K562 (cell line): ENCODE results near the gene SCLY. TPM values are rescaled to one million over a fixed set of nuclear protein-coding genes. Genes with fewer than 3 reads are reported as not detected.

Experiments used
- BHLHE40 ChIP-seq: IDR thresholded peaks from 2 replicates; pipeline ENCODE4 v1.6.1; 2011; ENCODE audit warnings: low read length, improper control_type of control experiment
- CTCF ChIP-seq, 3 experiments: IDR thresholded peaks in 2 of 3; conservative IDR thresholded peaks in 1 of 3; 2 replicates each; pipeline ENCODE4 v1.5.1; 2011 to 2012; ENCODE audit warnings: low read length in 3 of 3, mild to moderate bottlenecking in 3 of 3, control low read depth in 2 of 3, improper control_type of control experiment in 1 of 3, inconsistent platforms in 1 of 3, low read depth in 1 of 3, mixed read lengths in 1 of 3, moderate library complexity in 1 of 3; ENCODE audit not compliant: insufficient read depth in 2 of 3
- E2F3 ChIP-seq: fragments of 250-450 bp; sonication (Bioruptor Pico); IDR thresholded peaks from 2 replicates; pipeline ENCODE4 v1.4.0; 2020; ENCODE audit warnings: mild to moderate bottlenecking
- MBD1 ChIP-seq: fragments of 250-450 bp; sonication (Bioruptor Pico); IDR thresholded peaks from 2 replicates; pipeline ENCODE4 v1.8.0; 2022; ENCODE audit warnings: inconsistent platforms
- RBM22 ChIP-seq: fragments of 200-400 bp; formaldehyde crosslinking; IDR thresholded peaks from 2 replicates; pipeline ENCODE4 v1.6.1; 2018; ENCODE audit warnings: low read length, low read depth; ENCODE audit not compliant: poor library complexity, severe bottlenecking
- RUNX1 ChIP-seq: sonication (generic); IDR thresholded peaks from 2 replicates; pipeline ENCODE4 v1.6.1; 2016; ENCODE audit warnings: antibody characterized with exemption, low read depth
- SMARCC2 ChIP-seq: fragments of 450-650 bp; IDR thresholded peaks from 2 replicates; pipeline ENCODE4 v1.6.1; 2017; ENCODE audit warnings: antibody characterized with exemption, moderate library complexity, mild to moderate bottlenecking, low read depth
- SREBF1 ChIP-seq: fragments of 150-350 bp; IDR thresholded peaks from 2 replicates; pipeline ENCODE4 v1.6.1; 2014; ENCODE audit warnings: antibody characterized with exemption, low read depth, low read length, borderline replicate concordance
- TAF9B ChIP-seq: fragments of 450-650 bp; IDR thresholded peaks from 2 replicates; pipeline ENCODE4 v1.6.1; 2018; ENCODE audit warnings: mild to moderate bottlenecking; ENCODE audit not compliant: partially characterized antibody
- TBP ChIP-seq: optimal IDR thresholded peaks from 2 replicates; pipeline ENCODE3; 2011; ENCODE audit warnings: low read depth, low read length, improper control_type of control experiment
- ZBTB2 ChIP-seq: fragments of 450-650 bp; IDR thresholded peaks from 2 replicates; pipeline ENCODE4 v1.6.1; 2016; ENCODE audit warnings: antibody characterized with exemption
- ZNF165 ChIP-seq: fragments of 250-450 bp; sonication (Bioruptor Pico); IDR thresholded peaks from 2 replicates; pipeline ENCODE4 v1.4.0; 2020; ENCODE audit warnings: borderline replicate concordance
- ZNF212 ChIP-seq: fragments of 450-650 bp; formaldehyde crosslinking; IDR thresholded peaks from 2 replicates; pipeline ENCODE4 v1.4.0; 2020; ENCODE audit warnings: mild to moderate bottlenecking
- ZNF239 ChIP-seq: fragments of 250-450 bp; sonication (Bioruptor Pico); IDR thresholded peaks from 2 replicates; pipeline ENCODE4 v1.4.0; 2020; ENCODE audit warnings: mild to moderate bottlenecking
- polyA plus RNA-seq, 8 experiments: library from polyadenylated mRNA; depleted of rRNA in 4 of 8; stranded (reverse) in 5 of 8; unstranded in 3 of 8; fragments of >200 nt; fragmentation: Nextera tagmentation in 2 of 8; fragmentation: Illumina TruSeq in 1 of 8; extraction: Ambion mirVana in 2 of 8; extraction: Trizol in 1 of 8; gene quantifications; 2 replicates each; pipeline versions ENCODE4 v1.2.1 to v1.2.3, GENCODE V29; 2011 to 2014; ENCODE audit warnings: inconsistent platforms in 1 of 8, missing spikeins in 1 of 8
- total RNA-seq, 7 experiments: library from RNA; depleted of rRNA in 6 of 7; stranded (reverse); fragments of >200 nt in 6 of 7; fragmentation: Illumina TruSeq in 2 of 7; extraction: Trizol in 2 of 7; gene quantifications; 2 replicates each; pipeline versions ENCODE4 v1.2.1 to v1.2.3, GENCODE V29; 2011 to 2021; ENCODE audit warnings: low replicate concordance in 1 of 7
- TF ChIP-seq, protein P1 (sequence below): sonication (generic); formaldehyde crosslinking; IDR thresholded peaks from 2 replicates; pipeline ENCODE4 v1.8.0; 2022; ENCODE audit warnings: missing genetic modification reagents, mild to moderate bottlenecking, borderline replicate concordance
- TF ChIP-seq, protein P2 (sequence below): fragments of 250-450 bp; sonication (Bioruptor Pico); IDR thresholded peaks from 2 replicates; pipeline ENCODE4 v1.5.1; 2021; ENCODE audit warnings: mild to moderate bottlenecking
- TF ChIP-seq, protein P3 (sequence below), 2 experiments: fragments of 200-800 bp in 1 of 2; sonication (Bioruptor generic) in 1 of 2; sonication (generic) in 1 of 2; formaldehyde crosslinking in 1 of 2; IDR thresholded peaks in 1 of 2; conservative IDR thresholded peaks in 1 of 2; 2 replicates each; pipeline versions ENCODE4 v1.5.0 to v1.6.1; 2016 to 2020; ENCODE audit warnings: missing compliant biosample characterization in 1 of 2, missing genetic modification characterization in 1 of 2, missing genetic modification reagents in 1 of 2

Gene SCLY
- total and polyA plus RNA-seq, 9 of the 15 experiments (the other 6 are each of a cell fraction or from before 2014, with no cell fraction given), result 2.6 to 32.2 (median 21.1) TPM

DNA sequence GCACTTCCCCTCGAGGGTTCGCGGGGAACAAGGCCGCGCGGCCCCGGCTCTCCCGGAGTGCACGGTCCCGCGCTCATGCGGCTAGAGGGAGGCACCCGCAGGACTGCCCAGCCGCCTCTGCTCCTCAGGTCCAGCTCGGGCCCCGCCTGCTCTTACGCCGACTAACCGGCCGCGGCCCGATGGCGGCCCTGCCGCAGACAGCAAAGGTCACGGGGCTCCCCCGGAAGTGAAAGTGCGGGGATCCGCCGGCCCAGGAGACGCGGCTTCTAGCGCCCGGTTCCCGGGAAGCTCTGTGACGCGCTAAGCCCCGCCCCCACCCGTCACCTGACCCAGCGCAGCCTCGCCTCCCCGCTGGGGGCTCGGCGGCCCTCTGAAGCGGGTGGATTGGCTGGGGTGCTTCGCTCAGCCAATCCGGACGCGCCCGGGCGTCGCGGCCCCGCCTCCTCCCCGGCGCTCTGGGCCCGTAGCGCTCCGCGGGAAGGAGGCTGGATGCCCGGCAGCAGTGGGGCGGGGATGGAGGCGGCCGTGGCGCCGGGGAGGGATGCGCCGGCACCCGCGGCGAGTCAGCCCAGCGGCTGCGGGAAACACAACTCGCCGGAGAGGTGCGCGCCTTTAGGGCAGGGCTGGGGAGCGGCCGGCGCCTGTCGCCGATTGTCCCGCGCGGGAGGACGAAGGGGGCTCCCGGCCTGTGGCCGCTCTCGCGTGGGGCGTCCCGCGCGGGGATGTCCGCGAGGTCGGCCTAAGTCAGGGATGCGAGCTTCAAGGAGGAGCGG lies at the start of gene SCLY (continued):
- TF ChIP-seq BHLHE40, result peak; percentile 71
- no peak for TF ChIP-seq SMARCC2
- peak; percentile 44; the same call in 1 of the 2 replicates for TF ChIP-seq E2F3 (CRISPR knock-in tag)
- peak; percentile 57 for TF ChIP-seq TBP
- TF ChIP-seq ZNF212 (CRISPR knock-in tag), result no peak
- TF ChIP-seq ZBTB2, result no peak
- TF ChIP-seq, protein P1, sequence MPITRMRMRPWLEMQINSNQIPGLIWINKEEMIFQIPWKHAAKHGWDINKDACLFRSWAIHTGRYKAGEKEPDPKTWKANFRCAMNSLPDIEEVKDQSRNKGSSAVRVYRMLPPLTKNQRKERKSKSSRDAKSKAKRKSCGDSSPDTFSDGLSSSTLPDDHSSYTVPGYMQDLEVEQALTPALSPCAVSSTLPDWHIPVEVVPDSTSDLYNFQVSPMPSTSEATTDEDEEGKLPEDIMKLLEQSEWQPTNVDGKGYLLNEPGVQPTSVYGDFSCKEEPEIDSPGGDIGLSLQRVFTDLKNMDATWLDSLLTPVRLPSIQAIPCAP (CRISPR knock-in tag), result no peak
- TF ChIP-seq, protein P2, sequence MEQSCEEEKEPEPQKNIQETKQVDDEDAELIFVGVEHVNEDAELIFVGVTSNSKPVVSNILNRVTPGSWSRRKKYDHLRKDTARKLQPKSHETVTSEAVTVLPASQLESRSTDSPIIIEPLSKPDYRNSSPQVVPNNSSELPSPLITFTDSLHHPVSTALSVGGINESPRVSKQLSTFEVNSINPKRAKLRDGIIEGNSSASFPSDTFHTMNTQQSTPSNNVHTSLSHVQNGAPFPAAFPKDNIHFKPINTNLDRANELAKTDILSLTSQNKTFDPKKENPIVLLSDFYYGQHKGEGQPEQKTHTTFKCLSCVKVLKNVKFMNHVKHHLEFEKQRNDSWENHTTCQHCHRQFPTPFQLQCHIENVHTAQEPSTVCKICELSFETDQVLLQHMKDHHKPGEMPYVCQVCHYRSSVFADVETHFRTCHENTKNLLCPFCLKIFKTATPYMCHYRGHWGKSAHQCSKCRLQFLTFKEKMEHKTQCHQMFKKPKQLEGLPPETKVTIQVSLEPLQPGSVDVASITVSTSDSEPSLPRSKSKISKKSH (CRISPR knock-in tag), result no peak
- no peak for TF ChIP-seq CTCF (IDR thresholded peaks at IDR 0.05 in 2 of 3, conservative IDR thresholded peaks at IDR 0.05 in 1 of 3; ENCODE audit: insufficient read depth in 2 of 3, low read depth in 1 of 3, low read length in 3 of 3)
- peak; percentile 55; the same call in 1 of the 2 replicates for TF ChIP-seq SREBF1
- TF ChIP-seq TAF9B, result peak; percentile 49
- TF ChIP-seq RUNX1, result no peak
- no peak for TF ChIP-seq ZNF239 (CRISPR knock-in tag)
- no peak for TF ChIP-seq ZNF165 (CRISPR knock-in tag)
- TF ChIP-seq, protein P3, sequence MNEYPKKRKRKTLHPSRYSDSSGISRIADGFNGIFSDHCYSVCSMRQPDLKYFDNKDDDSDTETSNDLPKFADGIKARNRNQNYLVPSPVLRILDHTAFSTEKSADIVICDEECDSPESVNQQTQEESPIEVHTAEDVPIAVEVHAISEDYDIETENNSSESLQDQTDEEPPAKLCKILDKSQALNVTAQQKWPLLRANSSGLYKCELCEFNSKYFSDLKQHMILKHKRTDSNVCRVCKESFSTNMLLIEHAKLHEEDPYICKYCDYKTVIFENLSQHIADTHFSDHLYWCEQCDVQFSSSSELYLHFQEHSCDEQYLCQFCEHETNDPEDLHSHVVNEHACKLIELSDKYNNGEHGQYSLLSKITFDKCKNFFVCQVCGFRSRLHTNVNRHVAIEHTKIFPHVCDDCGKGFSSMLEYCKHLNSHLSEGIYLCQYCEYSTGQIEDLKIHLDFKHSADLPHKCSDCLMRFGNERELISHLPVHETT (CRISPR knock-in tag; conservative IDR thresholded peaks at IDR 0.05 in 1 of 2, IDR thresholded peaks at IDR 0.05 in 1 of 2), result peak in 1 of 2 experiments; percentile 99; a peak in 2 of 4 replicates
- TF ChIP-seq MBD1, result no peak
- no peak for TF ChIP-seq RBM22
